Measurements from ENCODE around the gene KIF27. TPM values are rescaled to one million over a fixed set of nuclear protein-coding genes. Genes with fewer than 3 reads are reported as not detected.

Gene KIF27, protein sequence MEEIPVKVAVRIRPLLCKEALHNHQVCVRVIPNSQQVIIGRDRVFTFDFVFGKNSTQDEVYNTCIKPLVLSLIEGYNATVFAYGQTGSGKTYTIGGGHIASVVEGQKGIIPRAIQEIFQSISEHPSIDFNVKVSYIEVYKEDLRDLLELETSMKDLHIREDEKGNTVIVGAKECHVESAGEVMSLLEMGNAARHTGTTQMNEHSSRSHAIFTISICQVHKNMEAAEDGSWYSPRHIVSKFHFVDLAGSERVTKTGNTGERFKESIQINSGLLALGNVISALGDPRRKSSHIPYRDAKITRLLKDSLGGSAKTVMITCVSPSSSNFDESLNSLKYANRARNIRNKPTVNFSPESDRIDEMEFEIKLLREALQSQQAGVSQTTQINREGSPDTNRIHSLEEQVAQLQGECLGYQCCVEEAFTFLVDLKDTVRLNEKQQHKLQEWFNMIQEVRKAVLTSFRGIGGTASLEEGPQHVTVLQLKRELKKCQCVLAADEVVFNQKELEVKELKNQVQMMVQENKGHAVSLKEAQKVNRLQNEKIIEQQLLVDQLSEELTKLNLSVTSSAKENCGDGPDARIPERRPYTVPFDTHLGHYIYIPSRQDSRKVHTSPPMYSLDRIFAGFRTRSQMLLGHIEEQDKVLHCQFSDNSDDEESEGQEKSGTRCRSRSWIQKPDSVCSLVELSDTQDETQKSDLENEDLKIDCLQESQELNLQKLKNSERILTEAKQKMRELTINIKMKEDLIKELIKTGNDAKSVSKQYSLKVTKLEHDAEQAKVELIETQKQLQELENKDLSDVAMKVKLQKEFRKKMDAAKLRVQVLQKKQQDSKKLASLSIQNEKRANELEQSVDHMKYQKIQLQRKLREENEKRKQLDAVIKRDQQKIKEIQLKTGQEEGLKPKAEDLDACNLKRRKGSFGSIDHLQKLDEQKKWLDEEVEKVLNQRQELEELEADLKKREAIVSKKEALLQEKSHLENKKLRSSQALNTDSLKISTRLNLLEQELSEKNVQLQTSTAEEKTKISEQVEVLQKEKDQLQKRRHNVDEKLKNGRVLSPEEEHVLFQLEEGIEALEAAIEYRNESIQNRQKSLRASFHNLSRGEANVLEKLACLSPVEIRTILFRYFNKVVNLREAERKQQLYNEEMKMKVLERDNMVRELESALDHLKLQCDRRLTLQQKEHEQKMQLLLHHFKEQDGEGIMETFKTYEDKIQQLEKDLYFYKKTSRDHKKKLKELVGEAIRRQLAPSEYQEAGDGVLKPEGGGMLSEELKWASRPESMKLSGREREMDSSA (N-terminal part only)
- 1 to 10 TPM; 3.5 to 4.2 TPM for total RNA-seq

DNA sequence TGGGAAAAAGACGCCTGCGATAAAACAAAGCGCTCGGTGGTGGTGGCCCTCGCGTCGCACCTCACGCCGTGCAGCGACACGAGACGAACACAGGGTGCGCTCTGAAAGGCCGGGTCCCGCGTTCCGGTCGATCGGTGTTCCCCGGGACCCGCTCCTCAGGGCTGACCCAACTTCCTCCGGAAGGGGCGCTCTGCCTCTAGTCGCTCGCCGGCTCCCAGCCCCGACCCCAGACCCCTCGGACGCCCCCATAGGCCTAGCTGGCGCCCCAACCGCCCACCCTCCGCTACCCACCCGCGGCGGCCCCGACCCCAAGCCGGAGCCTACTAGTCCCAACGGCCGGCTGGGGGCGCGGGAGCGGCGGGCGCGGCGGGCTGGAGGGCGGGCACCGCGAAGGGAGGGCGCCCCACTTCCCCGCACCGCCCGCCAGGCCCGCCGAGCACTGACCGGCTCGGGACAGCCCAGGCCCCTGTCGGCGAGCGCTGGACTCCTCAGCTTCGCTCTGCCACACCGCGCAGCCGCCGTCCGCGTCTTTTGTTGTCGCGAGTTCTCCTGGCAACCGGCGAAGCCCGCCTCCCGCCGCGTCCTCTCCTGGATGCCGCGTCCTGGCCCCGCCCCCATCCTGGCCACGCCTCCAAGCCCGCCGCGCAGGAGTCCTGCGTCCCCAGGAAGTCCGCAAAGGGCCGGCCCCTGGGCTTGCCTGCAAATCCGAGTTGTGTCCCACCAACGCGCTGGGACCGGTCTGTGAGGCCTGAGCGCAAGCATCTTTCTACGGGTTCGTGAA, at the start of gene KIF27:
TSS of gene KIF27 (minus strand) at position 506 of the 781 bp plus-strand sequence. CDS start 5,841 bp downstream, outside the sequence.

DNA sequence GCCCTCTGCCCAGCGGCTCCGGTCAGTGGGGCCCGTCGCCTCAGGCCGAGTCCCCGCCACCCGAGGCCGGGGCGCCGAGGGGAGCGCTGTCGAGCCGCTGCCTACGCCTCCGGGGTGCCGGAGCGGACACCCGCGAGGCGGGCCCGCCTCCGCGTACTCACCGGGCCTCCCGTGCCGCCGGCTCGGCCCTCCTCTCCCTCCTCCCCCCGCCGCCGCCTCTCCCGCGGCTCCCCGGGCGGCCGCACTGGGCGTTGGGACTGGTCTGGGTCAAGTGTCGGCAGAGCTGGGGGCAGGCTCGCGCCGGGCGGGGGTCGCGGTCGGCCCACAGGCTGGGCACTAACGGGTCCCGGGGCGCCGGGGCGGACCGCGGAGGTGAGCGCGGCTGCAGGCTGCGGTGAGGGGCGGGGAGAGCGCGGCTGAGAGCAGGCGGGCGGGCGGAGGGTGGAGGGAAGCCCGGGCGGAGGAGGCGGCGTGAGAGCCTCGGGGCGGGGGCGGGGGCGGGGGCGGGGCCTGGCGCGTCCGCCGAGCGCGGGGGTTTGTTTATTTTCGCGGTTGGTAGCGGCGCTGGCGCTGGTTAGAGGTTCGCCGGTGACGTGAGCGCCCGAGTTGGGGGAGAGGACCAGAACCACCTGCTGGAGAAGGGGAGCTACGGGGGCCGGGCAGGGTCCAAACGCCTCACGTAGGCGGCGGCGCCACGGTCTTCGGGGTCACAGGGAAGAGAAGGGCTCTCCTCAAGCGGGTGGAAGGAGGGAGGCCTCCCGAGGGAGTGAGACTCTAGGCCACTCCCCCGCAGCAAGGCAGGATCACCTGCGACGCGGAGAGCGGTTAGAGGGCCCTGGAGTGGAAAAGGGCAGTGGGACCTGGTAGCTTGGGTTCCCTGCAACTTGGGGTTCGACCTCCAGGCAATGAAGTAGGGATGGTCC, 103.6 kb downstream of the KIF27 start, which contains the start of gene GKAP1:
TSS of gene GKAP1 (minus strand) at position 414 of the 923 bp plus-strand sequence. CDS start 11,252 bp downstream, outside the sequence.

Small RNA genes lying within 50 kb of the gene (microRNA-seq; reads per million reads assigned to microRNA genes)
- gene MIR7-1 (ENCODE audit: borderline microRNAs expressed, borderline replicate concordance) = 85.5 reads per million, percentile 70 among the genes with 10 or more reads in this experiment

Other genes starting within 250 kb of the KIF27 start
- gene UBQLN1, start 213.5 kb downstream of the KIF27 start, total RNA-seq = 10 to 100 TPM; 88.8 to 89.0 TPM
- gene GKAP1, start 103.7 kb downstream of the KIF27 start, total RNA-seq = 1 to 10 TPM; 6.2 to 7.7 TPM
- 100 to 1,000 TPM; 655 to 663 TPM for gene HNRNPK, start 58.8 kb upstream of the KIF27 start, total RNA-seq
- gene RMI1, start 59.4 kb upstream of the KIF27 start, total RNA-seq = 10 to 100 TPM; 19.5 to 21.4 TPM

All from activated naive CD4-positive, alpha-beta T cell treated with anti-CD3 and anti-CD28 coated beads, Interleukin-2, amount 10 ng/mL, durations not matched to agents 5 hours and 36 hours (primary cell).